DOHH2 (cell line): Measurements from ENCODE around the gene RAD51B.

Experiments used
- EZH2phosphoT487 ChIP-seq: fragments of 200-600 bp; sonication (generic); IDR thresholded peaks from 2 replicates; pipeline ENCODE4 v1.6.1; 2017; ENCODE audit warnings: borderline replicate concordance, mild to moderate bottlenecking, antibody characterized with exemption, low read length, moderate library complexity, mixed read lengths
- TF ChIP-seq, protein P1 (sequence below): fragments of 200-600 bp; sonication (generic); IDR thresholded peaks from one replicate; pipeline ENCODE4 v1.5.1; 2014; ENCODE audit warnings: antibody characterized with exemption, mild to moderate bottlenecking, low read depth, low read length; ENCODE audit not compliant: poor library complexity, severe bottlenecking

DNA sequence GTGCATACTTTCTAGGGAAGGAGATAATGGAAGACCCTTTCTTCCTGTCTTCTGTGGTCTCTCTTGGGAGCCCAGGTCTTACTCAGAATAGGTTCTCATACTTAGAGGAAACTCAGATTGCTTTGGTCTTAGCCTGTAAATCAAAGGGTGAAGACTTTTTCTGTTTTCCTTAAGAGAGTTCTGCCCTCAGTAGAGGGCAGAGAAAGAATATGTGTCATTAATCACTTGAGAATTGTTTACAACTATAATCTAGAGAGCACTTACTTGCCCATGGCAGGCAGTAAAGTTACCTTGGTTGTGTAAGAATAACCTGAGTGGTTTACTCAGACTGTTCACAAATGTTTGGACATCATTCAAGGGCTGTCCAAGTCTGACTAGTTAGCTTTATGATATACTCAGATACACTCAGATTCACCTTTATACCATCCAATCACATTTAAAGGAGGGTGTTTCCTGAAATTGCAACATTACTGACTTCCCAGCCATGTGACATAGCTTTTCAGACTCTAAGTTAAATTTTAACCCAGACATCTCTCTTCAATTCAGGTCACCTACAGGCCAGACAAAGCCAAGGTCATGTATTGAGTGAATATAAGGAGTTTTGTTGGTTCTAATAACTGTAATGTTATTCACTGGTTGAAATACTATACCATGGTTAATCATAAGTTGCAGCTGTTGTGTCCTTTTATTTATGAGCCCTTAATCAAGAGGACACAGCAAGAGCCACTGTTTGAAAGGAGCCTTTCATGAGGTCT, 372.2 kb downstream of the RAD51B start:
- TF ChIP-seq, protein P1, sequence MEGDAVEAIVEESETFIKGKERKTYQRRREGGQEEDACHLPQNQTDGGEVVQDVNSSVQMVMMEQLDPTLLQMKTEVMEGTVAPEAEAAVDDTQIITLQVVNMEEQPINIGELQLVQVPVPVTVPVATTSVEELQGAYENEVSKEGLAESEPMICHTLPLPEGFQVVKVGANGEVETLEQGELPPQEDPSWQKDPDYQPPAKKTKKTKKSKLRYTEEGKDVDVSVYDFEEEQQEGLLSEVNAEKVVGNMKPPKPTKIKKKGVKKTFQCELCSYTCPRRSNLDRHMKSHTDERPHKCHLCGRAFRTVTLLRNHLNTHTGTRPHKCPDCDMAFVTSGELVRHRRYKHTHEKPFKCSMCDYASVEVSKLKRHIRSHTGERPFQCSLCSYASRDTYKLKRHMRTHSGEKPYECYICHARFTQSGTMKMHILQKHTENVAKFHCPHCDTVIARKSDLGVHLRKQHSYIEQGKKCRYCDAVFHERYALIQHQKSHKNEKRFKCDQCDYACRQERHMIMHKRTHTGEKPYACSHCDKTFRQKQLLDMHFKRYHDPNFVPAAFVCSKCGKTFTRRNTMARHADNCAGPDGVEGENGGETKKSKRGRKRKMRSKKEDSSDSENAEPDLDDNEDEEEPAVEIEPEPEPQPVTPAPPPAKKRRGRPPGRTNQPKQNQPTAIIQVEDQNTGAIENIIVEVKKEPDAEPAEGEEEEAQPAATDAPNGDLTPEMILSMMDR, result no peak
- no peak for TF ChIP-seq EZH2phosphoT487
